SH-SY5Y (cell line): ENCODE results near the gene CHSY3.

ENCODE experiments used
- GATA2 ChIP-seq: IDR thresholded peaks from 2 replicates; pipeline ENCODE4 v1.6.1; 2011; ENCODE audit warnings: mild to moderate bottlenecking, low read depth, low read length
- GATA3 ChIP-seq: IDR thresholded peaks from 2 replicates; pipeline ENCODE4 v1.6.1; 2011; ENCODE audit warnings: low read depth, mild to moderate bottlenecking, low read length, moderate library complexity

- TF ChIP-seq GATA2 (no peak), GATA3 (no peak)
Measured at GRCh38 chr5:130159968-130160367, 255.7 kb downstream of the CHSY3 start.
